DMS114 treated with DMSO at 0.1 percent for 48 hours (cell line): ENCODE results near the gene LAG3.

Source experiments
- DNase-seq: peaks from one replicate; lab custom pipeline; 2025; ENCODE audit not compliant: unreplicated experiment; lab: John Stamatoyannopoulos, UW

Gene LAG3

GRCh38 chr12:6771091-6771495 is 1.2 kb upstream of the LAG3 start:
- no peak for DNase-seq

- DNase-seq = no peak
Observed at GRCh38 chr12:6771509-6772330, 600 bp upstream of the LAG3 start.

- no peak for DNase-seq
Observed at GRCh38 chr12:6772726-6773589, 638 bp downstream of the LAG3 start.

- no peak for DNase-seq
Observed at GRCh38 chr12:6773590-6774351, 1.5 kb downstream of the LAG3 start.

- no peak for DNase-seq
Observed at GRCh38 chr12:6774499-6775062, 2.3 kb downstream of the LAG3 start.

GRCh38 chr12:6775185-6776174 is 3.2 kb downstream of the LAG3 start:
- DNase-seq = no peak

GRCh38 chr12:6777386-6777785 is 5.1 kb downstream of the LAG3 start:
- no peak for DNase-seq

GRCh38 chr12:6778217-6778573 is 5.9 kb downstream of the LAG3 start:
- no peak for DNase-seq

GRCh38 chr12:6778574-6779550 is 6.5 kb downstream of the LAG3 start:
- peak; percentile 84 for DNase-seq

- DNase-seq = no peak
Observed at GRCh38 chr12:6779708-6780432, 7.5 kb downstream of the LAG3 start.

- no peak for DNase-seq
Observed at GRCh38 chr12:6780573-6780972, 8.3 kb downstream of the LAG3 start.

GRCh38 chr12:6782119-6782518 is 9.8 kb downstream of the LAG3 start:
- DNase-seq = no peak

GRCh38 chr12:6782850-6783566 is 10.7 kb downstream of the LAG3 start:
- DNase-seq = no peak

- DNase-seq = no peak
Observed at GRCh38 chr12:6783828-6784227, 11.5 kb downstream of the LAG3 start.

- no peak for DNase-seq
Observed at GRCh38 chr12:6784296-6784695, 12.0 kb downstream of the LAG3 start.

- no peak for DNase-seq
Observed at GRCh38 chr12:6784761-6785160, 12.4 kb downstream of the LAG3 start.

GRCh38 chr12:6786416-6787094 is 14.2 kb downstream of the LAG3 start:
- no peak for DNase-seq
